Measurements from ENCODE around the gene LRRC8C. TPM values are rescaled to one million over a fixed set of nuclear protein-coding genes. Genes with fewer than 3 reads are reported as not detected.

LRRC8C gene
- total RNA-seq, 3 donors from 2014 or later, result 1.5 to 5.0 (median 3.0) TPM

GRCh38 chr1:89611721-89612120 lies 21.2 kb upstream of the LRRC8C start:
- no peak overlapping the region for H3K4me3 ChIP-seq
- ATAC-seq (peak; percentile 16), DNase-seq (no peak)
- no peaks in the 10 kb centered on the region for H3K4me1 ChIP-seq (ENCODE audit: low read depth)
- TF ChIP-seq, protein P1, sequence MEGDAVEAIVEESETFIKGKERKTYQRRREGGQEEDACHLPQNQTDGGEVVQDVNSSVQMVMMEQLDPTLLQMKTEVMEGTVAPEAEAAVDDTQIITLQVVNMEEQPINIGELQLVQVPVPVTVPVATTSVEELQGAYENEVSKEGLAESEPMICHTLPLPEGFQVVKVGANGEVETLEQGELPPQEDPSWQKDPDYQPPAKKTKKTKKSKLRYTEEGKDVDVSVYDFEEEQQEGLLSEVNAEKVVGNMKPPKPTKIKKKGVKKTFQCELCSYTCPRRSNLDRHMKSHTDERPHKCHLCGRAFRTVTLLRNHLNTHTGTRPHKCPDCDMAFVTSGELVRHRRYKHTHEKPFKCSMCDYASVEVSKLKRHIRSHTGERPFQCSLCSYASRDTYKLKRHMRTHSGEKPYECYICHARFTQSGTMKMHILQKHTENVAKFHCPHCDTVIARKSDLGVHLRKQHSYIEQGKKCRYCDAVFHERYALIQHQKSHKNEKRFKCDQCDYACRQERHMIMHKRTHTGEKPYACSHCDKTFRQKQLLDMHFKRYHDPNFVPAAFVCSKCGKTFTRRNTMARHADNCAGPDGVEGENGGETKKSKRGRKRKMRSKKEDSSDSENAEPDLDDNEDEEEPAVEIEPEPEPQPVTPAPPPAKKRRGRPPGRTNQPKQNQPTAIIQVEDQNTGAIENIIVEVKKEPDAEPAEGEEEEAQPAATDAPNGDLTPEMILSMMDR (IDR thresholded peaks at IDR 0.05), result no peak
- no peaks in the 10 kb centered on the region for H3K36me3 ChIP-seq (ENCODE audit: low read depth)
- intact Hi-C loops (cut with DNase I, micrococcal nuclease), result no loop called here
- H3K9me3 ChIP-seq, result no peaks in the 10 kb centered on the region

DNA sequence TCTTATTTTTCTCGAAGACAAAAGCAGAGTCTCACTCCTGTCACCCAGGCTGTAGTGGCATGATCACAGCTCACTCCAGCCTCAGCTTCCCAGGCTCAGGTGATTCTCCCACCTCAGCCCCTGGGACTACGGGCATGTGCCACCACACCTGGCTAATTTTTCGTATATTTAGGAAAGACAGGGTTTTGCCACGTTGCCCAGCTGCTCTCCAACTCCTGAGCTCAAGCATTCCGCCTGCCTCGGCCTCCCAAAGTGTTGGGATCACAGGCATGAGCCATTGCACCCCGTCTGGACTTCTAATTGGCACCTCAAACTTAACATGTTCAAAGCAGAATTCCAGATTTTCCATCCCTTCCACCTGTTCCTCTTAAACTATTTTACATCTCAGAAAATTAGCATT lies 19.0 kb upstream of the LRRC8C start:
- intact Hi-C loops (cut with DNase I, micrococcal nuclease), result no loop called here
- Histone ChIP-seq H3K4me1 (ENCODE audit: low read depth) (no peaks in the 10 kb centered on the region), H3K9me3 (no peaks in the 10 kb centered on the region), H3K4me3 (no peak overlapping the region), H3K36me3 (ENCODE audit: low read depth) (no peaks in the 10 kb centered on the region)
- TF ChIP-seq, protein P1 (IDR thresholded peaks at IDR 0.05), result no peak
- no peak for ATAC-seq
- no peak for DNase-seq

DNA sequence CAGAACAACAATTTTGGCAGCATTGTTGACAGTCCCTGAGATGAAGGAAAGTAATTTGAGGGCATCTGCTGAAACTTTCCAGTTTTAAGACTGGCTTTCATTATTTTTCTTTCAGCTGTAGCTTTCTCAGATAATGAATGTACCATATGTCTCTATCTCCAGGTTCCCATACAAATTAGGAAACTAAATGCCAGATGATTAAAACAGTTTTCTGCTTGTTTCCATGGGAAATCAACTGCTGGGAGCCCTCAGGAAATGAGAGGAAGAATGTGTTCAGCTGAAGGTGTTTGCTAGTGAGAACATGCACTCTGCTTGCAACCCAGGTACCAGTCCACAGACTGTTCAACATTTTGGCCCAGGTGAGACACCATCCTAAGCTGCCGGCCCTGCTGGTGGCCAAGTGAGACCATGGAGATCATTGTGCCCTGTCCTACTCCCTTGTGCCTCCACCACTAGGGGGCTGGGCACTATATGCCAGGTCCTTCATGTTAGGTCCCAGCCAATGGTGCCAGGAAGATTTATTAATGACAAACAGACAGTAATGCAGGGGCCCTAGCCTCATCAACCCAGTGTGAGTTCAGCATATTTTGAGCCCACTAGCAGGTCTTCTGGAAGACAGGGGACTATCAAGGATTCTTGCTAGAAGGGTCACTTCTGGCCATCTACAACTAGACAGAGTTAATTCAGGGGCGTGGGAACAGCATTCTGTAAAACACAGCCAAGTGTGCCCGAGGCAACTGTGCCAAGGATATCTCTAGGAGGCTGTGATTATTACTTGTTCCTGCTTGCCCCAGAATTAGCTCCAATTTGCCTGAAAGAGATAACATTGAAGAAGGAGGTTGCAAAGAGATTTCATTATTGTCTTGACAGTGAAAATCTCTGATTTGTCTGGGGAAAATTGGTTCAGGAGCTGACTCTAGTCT lies 17.0 kb upstream of the LRRC8C start:
- ATAC-seq, result peak; percentile 53

GRCh38 chr1:89616844-89617627 lies 15.9 kb upstream of the LRRC8C start:
- Histone ChIP-seq H3K4me1 (ENCODE audit: low read depth) (no peaks in the 10 kb centered on the region), H3K4me3 (no peak overlapping the region), H3K9me3 (no peaks in the 10 kb centered on the region), H3K36me3 (ENCODE audit: low read depth) (no peaks in the 10 kb centered on the region)
- DNase-seq (no peak), ATAC-seq (no peak)
- TF ChIP-seq, protein P1 (IDR thresholded peaks at IDR 0.05), result no peak
- intact Hi-C loops (cut with DNase I, micrococcal nuclease), result no loop called here

More for the DNA sequence above, 17.0 kb upstream of the LRRC8C start:
- no peaks in the 10 kb centered on the region for H3K36me3 ChIP-seq (ENCODE audit: low read depth)
- no peaks in the 10 kb centered on the region for H3K9me3 ChIP-seq
- peak in 1 of 3 donors; percentile 35 for DNase-seq
- no peak overlapping the region for H3K4me3 ChIP-seq
- intact Hi-C loops (cut with DNase I, micrococcal nuclease), result no loop called here
- TF ChIP-seq, protein P1 (IDR thresholded peaks at IDR 0.05), result no peak
- H3K4me1 ChIP-seq (ENCODE audit: low read depth), result no peaks in the 10 kb centered on the region

- H3K4me1 ChIP-seq (ENCODE audit: low read depth), result no peaks in the 10 kb centered on the region
- TF ChIP-seq, protein P1 (IDR thresholded peaks at IDR 0.05), result no peak
- ATAC-seq, result no peak
- no peak for DNase-seq
- no peak overlapping the region for H3K4me3 ChIP-seq
- no peaks in the 10 kb centered on the region for H3K36me3 ChIP-seq (ENCODE audit: low read depth)
- H3K9me3 ChIP-seq, result no peaks in the 10 kb centered on the region
- intact Hi-C loops (cut with DNase I, micrococcal nuclease), result no loop called here
These were observed 12.3 kb upstream of the LRRC8C start for GRCh38 chr1:89620664-89621063.
